HFF-Myc (cell line): ENCODE data around the gene SORBS1.

Experiments used
- DNase-seq: peaks from one replicate; pipeline ENCODE4 v3.0.0-alpha.2; 2011; ENCODE audit warnings: low read depth; ENCODE audit errors: extremely low read depth
- H3K4me3 ChIP-seq: replicated peaks from 2 replicates; pipeline ENCODE4 v1.5.1; 2011; ENCODE audit warnings: low read depth, mild to moderate bottlenecking, control low read depth, low read length
- TF ChIP-seq, protein P1 (sequence below): IDR thresholded peaks from 2 replicates; pipeline ENCODE4 v1.5.1; 2012; ENCODE audit warnings: mild to moderate bottlenecking, low read depth, low read length, control low read depth; ENCODE audit errors: missing control alignments

SORBS1 gene

DNA sequence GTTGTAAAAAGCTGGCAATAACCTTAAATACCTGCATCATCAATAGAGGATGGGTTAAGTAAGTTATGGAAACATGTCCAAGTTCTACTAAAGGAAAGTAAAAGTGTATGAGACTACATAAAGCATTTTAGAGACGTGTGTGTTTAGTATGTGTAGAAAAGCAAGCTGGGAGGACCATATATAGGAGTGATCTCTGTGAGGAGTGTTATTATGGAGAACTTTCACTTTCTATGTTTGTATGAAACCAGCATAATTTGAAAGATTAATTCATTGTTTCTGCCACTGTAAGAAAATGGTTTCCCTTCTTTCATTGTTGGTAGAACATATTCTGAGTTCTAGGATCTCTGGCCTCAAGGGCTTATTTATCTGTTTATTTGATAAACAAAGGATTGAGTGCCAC is 251.2 kb downstream of the SORBS1 start:
- no peak overlapping the region for H3K4me3 ChIP-seq
- TF ChIP-seq, protein P1, sequence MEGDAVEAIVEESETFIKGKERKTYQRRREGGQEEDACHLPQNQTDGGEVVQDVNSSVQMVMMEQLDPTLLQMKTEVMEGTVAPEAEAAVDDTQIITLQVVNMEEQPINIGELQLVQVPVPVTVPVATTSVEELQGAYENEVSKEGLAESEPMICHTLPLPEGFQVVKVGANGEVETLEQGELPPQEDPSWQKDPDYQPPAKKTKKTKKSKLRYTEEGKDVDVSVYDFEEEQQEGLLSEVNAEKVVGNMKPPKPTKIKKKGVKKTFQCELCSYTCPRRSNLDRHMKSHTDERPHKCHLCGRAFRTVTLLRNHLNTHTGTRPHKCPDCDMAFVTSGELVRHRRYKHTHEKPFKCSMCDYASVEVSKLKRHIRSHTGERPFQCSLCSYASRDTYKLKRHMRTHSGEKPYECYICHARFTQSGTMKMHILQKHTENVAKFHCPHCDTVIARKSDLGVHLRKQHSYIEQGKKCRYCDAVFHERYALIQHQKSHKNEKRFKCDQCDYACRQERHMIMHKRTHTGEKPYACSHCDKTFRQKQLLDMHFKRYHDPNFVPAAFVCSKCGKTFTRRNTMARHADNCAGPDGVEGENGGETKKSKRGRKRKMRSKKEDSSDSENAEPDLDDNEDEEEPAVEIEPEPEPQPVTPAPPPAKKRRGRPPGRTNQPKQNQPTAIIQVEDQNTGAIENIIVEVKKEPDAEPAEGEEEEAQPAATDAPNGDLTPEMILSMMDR, result no peak
- no peak for DNase-seq

DNA sequence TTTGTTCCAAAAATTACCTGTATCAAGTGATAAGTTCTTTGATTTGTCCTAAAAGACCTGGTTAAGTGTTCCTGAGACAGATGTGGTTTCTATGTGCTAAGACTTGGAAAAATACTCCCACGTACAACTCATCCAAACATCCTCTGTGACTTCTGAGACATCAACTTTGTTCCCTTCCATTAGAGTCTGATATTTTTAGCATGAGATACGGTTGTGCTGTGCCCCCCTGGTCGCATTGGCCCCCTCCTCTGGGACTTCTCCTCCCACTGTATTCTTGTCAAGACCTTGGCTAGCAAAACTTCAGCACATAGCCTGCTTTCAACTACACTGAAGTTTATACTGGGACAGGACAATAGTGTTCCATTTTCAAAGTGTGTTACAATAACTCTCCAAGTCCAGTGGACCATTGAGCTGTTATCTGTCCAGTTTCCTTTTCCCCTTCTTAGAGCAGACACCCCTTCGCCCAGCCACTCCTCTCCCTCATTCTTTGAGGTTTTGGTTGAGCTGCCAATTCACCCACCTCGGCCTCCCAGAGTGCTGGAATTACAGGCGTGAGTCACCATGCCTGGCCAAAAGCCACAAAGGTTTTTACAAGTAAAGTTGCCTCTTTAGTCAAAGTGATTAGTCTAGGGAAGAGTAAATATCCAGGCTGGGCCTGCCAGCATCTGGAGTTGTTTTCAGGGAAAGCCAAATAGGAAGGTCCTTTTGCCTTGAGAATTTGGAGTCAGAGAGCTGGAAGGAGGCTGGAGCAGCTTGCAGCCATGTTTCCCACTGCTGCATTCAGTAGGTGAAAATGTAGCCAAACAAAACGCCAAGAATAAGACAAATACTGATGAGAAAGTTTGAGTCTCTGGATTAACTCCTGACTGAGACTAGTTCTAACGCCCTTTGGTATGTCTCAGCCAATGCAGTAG is 252.5 kb downstream of the SORBS1 start:
- DNase-seq, result peak; percentile 95
- TF ChIP-seq, protein P1, result no peak
- no peak overlapping the region for H3K4me3 ChIP-seq

DNA sequence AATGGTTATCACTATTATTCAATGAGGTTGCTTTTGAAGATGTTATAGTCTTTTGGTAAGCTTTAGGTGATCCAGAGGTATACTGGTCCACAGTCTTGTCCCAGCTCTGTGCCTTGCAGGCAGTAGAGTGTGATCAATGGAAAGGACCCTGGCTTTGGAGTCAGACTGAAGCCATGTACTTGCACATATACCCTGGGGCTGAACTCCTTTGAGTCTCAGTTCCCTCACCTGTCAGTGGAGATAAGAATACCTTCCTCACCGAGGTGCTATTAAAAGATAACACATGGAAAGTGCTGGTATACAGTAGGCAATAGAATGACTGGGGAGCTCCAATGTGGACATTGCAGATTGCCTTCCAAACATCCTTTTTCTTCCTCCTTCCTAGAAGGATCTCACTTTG is 254.3 kb downstream of the SORBS1 start:
- no peak for DNase-seq
- TF ChIP-seq, protein P1, result no peak

DNA sequence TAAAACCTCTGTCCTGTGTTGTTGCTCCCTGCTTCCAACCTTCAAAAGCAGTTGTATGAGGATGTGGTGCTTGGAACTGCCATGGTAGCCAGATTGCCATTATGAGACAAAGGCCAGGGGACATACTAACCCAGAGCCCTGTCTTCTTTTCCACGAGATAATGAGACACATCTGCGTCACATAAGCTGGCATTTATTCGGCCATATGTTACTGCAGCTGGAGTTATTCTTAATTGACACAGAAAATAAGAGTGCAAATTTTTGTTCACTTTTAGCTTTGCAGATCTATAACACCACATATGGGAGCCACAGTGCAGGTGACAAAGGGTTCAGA is 254.9 kb downstream of the SORBS1 start:
- H3K4me3 ChIP-seq, result no peak overlapping the region
- no peak for DNase-seq
- TF ChIP-seq, protein P1, result no peak

More for the DNA sequence above, 254.3 kb downstream of the SORBS1 start:
- H3K4me3 ChIP-seq, result no peak overlapping the region

DNA sequence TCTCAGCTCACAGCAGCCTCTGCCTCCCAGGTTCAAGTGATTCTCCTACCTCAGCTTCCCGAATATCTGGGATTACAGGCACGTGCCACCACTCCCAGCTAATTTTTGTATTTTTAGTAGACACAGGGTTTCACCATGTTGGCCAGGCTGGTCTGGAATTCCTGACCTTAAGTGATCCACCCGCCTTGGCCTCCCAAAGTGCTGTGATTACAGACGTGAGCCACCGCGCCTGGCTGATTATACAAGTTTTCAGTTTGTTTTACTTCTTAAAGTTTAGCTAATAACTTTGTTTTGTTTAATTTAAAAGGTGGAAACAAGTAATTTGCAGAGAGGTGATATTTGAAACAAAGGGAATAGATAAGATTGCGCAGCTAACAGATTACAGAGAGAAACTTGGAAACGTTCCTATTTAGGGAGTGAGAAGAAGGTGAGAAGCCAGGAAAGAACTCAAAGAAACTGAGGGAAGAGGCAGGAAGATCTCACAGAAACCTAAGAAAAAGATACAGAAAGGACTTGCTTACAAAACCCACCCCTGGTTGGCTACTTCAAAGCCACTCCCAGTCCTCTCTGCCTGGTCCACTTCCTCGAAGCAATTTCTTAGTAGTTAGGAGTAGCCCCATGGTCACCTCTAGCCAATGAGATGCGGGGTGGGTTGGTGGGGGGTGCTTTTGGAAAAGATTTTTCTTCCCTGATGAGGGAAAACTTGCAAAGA is 255.4 kb downstream of the SORBS1 start:
- TF ChIP-seq, protein P1, result no peak
- no peak for DNase-seq
- no peak overlapping the region for H3K4me3 ChIP-seq

DNA sequence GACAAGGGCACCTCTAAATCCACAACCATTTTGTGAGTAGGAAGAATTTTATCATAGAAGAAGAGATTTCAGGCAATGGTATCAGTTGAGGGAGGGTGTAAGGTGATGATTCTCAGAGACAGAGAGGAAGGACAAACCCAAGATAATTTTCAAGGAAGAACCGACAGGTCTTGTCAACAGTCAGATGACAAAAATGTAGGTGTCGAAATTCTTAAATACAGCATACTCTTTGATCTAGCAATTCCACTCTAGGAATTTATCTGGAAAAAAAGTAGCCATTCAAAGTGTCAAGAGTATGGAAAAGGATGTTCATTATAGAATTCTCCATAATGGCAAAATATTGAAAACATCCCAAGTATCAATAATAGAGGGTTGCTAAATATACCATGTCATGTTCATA is 256.2 kb downstream of the SORBS1 start:
- TF ChIP-seq, protein P1, result no peak
- no peak for DNase-seq
- H3K4me3 ChIP-seq, result no peak overlapping the region
